ENCODE measurements around the gene BPGM.
A peak's percentile ranks its signal among the peaks of the same experiment; 100 is the strongest.

Gene BPGM

GRCh38 chr7:134697205-134697886 lies 50.7 kb downstream of the BPGM start:
- DNase-seq (ENCODE audit: low read depth) = no peak

GRCh38 chr7:134698481-134698880 lies 51.8 kb downstream of the BPGM start:
- no peak for DNase-seq (ENCODE audit: low read depth)

GRCh38 chr7:134699021-134699818 lies 52.6 kb downstream of the BPGM start:
- no peak for DNase-seq (ENCODE audit: low read depth)

GRCh38 chr7:134699899-134700298 lies 53.2 kb downstream of the BPGM start:
- DNase-seq (ENCODE audit: low read depth) = no peak

- DNase-seq (ENCODE audit: low read depth) = no peak
Measured at GRCh38 chr7:134701272-134701671, 54.6 kb downstream of the BPGM start.

- DNase-seq (ENCODE audit: low read depth) = no peak
Measured at GRCh38 chr7:134702366-134703240, 56.0 kb downstream of the BPGM start.

- no peak for DNase-seq (ENCODE audit: low read depth)
Measured at GRCh38 chr7:134703241-134703594, 56.6 kb downstream of the BPGM start.

GRCh38 chr7:134703782-134704181 lies 57.1 kb downstream of the BPGM start:
- no peak for DNase-seq (ENCODE audit: low read depth)

- no peak for DNase-seq (ENCODE audit: low read depth)
Measured at GRCh38 chr7:134704827-134705226, 58.2 kb downstream of the BPGM start.

- DNase-seq (ENCODE audit: low read depth) = no peak
Measured at GRCh38 chr7:134705716-134706115, 59.1 kb downstream of the BPGM start.

- DNase-seq (ENCODE audit: low read depth) = no peak
Measured at GRCh38 chr7:134706468-134706867, 59.8 kb downstream of the BPGM start.

GRCh38 chr7:134707663-134708378 lies 61.2 kb downstream of the BPGM start:
- DNase-seq (ENCODE audit: low read depth) = no peak

- DNase-seq (ENCODE audit: low read depth) = no peak
Measured at GRCh38 chr7:134708692-134709091, 62.0 kb downstream of the BPGM start.

- no peak for DNase-seq (ENCODE audit: low read depth)
Measured at GRCh38 chr7:134709197-134709596, 62.5 kb downstream of the BPGM start.

- DNase-seq (ENCODE audit: low read depth) = no peak
Measured at GRCh38 chr7:134710511-134710853, 63.8 kb downstream of the BPGM start.

- peak; percentile 9 for DNase-seq (ENCODE audit: low read depth)
Measured at GRCh38 chr7:134710854-134711624, 64.4 kb downstream of the BPGM start.

GRCh38 chr7:134712196-134712595 lies 65.5 kb downstream of the BPGM start:
- no peak for DNase-seq (ENCODE audit: low read depth)

GRCh38 chr7:134714470-134715205 lies 68.0 kb downstream of the BPGM start:
- no peak for DNase-seq (ENCODE audit: low read depth)

- DNase-seq (ENCODE audit: low read depth) = no peak
Measured at GRCh38 chr7:134718211-134718875, 71.7 kb downstream of the BPGM start.

Data from stimulated activated CD8-positive, alpha-beta memory T cell treated with anti-CD3 and anti-CD28 coated beads, Interleukin-15, amount 100 ng/mL, for 1 hour (primary cell).